Smooth muscle cell (in vitro differentiated cells): ENCODE results near the gene PTGDS. TPM values are rescaled to one million over a fixed set of nuclear protein-coding genes. Genes with fewer than 3 reads are reported as not detected.

Experiments used
- DNase-seq: peaks from one replicate; lab custom pipeline; 2025; ENCODE audit not compliant: unreplicated experiment; lab: John Stamatoyannopoulos, UW
- H2AFZ ChIP-seq: fragments of 200-600 bp; sonication (generic); 2 replicates; pipeline ENCODE4 v1.6.0; 2016; ENCODE audit warnings: antibody characterized with exemption, low read depth, mild to moderate bottlenecking
- H3F3A ChIP-seq: fragments of 200-600 bp; sonication (generic); 2 replicates; pipeline ENCODE4 v1.6.0; 2017; ENCODE audit warnings: antibody characterized with exemption, low read depth
- H3K27ac ChIP-seq: fragments of 200-600 bp; sonication (generic); 2 replicates; pipeline ENCODE4 v1.5.1; 2016; ENCODE audit warnings: low read depth, mild to moderate bottlenecking
- H3K27me3 ChIP-seq: fragments of 200-600 bp; sonication (generic); 2 replicates; pipeline ENCODE4 v1.6.1; 2016; ENCODE audit warnings: low read depth, mild to moderate bottlenecking
- H3K36me3 ChIP-seq: fragments of 200-600 bp; sonication (generic); 2 replicates; pipeline ENCODE4 v1.5.1; 2016; ENCODE audit warnings: low read depth
- H3K4me1 ChIP-seq: fragments of 200-600 bp; sonication (generic); 2 replicates; pipeline ENCODE4 v1.5.1; 2016; ENCODE audit warnings: low read depth
- H3K4me2 ChIP-seq: fragments of 200-600 bp; sonication (generic); 2 replicates; pipeline ENCODE4 v1.6.0; 2016; ENCODE audit warnings: mild to moderate bottlenecking
- H3K4me3 ChIP-seq: fragments of 200-600 bp; sonication (generic); 2 replicates; pipeline ENCODE4 v1.5.1; 2016; ENCODE audit warnings: mild to moderate bottlenecking
- H3K79me2 ChIP-seq: fragments of 200-600 bp; sonication (generic); 2 replicates; pipeline ENCODE4 v1.6.0; 2016; ENCODE audit warnings: low read depth, mild to moderate bottlenecking
- H3K9ac ChIP-seq: fragments of 200-600 bp; sonication (generic); 2 replicates; pipeline ENCODE4 v1.6.0; 2016; ENCODE audit warnings: low read depth
- H3K9me3 ChIP-seq: fragments of 200-600 bp; sonication (generic); replicated peaks from 2 replicates; pipeline ENCODE4 v1.5.1; 2016; ENCODE audit warnings: low read depth
- H4K20me1 ChIP-seq: fragments of 200-600 bp; sonication (generic); 2 replicates; pipeline ENCODE4 v1.6.0; 2016; ENCODE audit warnings: low read depth
- CTCF ChIP-seq: fragments of 200-600 bp; sonication (generic); IDR thresholded peaks from 2 replicates; pipeline ENCODE4 v1.5.1; 2017; ENCODE audit warnings: borderline replicate concordance, mild to moderate bottlenecking, antibody characterized with exemption; ENCODE audit not compliant: insufficient read depth, poor library complexity, severe bottlenecking
- whole genome bisulfite sequencing: methylation state at CpG from one replicate; pipeline ENCODE4 v1.1.7; 2016; ENCODE audit warnings: low lambda C conversion rate; 5-methylcytosine and 5-hydroxymethylcytosine counted together
- polyA plus RNA-seq: library from polyadenylated mRNA; unstranded; fragments of >200 nt; fragmentation: Nextera tagmentation; extraction: Ambion mirVana; gene quantifications from 2 replicates; pipeline ENCODE4 v1.2.1, GENCODE V29; 2016
- total RNA-seq: library from RNA; depleted of rRNA; stranded (reverse); fragments of >200 nt; gene quantifications from 2 replicates; pipeline ENCODE4 v1.2.3, GENCODE V29; 2014

The PTGDS gene
- total and polyA plus RNA-seq, 2 experiments from 2014 or later = 119 to 611 TPM

- Histone ChIP-seq H3K9me3 (no peaks in the 10 kb centered on the region), H3K4me3 (no peak overlapping the region), H3K27me3 (no peaks in the 10 kb centered on the region), H3K4me1 (peaks cover 6% of the 10 kb centered on the region), H3K4me2 (no peak overlapping the region), H3K27ac (no peak overlapping the region), H4K20me1 (peaks cover 8% of the 10 kb centered on the region), H3K9ac (no peak overlapping the region), H3F3A (no peaks in the 10 kb centered on the region), H2AFZ (no peak overlapping the region), H3K36me3 (no peaks in the 10 kb centered on the region), H3K79me2 (peaks cover 11% of the 10 kb centered on the region)
- 63% methylated on average over 14 of the region's 15 CpGs for WGBS
- DNase-seq = no peak
- peak; percentile 27 for TF ChIP-seq CTCF
Observed at GRCh38 chr9:136947955-136948510, 29.3 kb upstream of the PTGDS start.

- no peaks in the 10 kb centered on the region for H3F3A ChIP-seq
- no peak for TF ChIP-seq CTCF
- no peak overlapping the region for H2AFZ ChIP-seq
- H3K36me3 ChIP-seq = no peaks in the 10 kb centered on the region
- H3K79me2 ChIP-seq = no peaks in the 10 kb centered on the region
- H3K27ac ChIP-seq = no peak overlapping the region
- WGBS = 38% methylated on average over 16 of the region's 22 CpGs
- no peak overlapping the region for H3K9ac ChIP-seq
- no peak for DNase-seq
- peak overlapping the region; percentile 85 for H3K4me2 ChIP-seq
- no peaks in the 10 kb centered on the region for H4K20me1 ChIP-seq
- H3K9me3 ChIP-seq = no peaks in the 10 kb centered on the region
- H3K4me3 ChIP-seq = peak overlapping the region; percentile 47
- H3K4me1 ChIP-seq = peaks cover 6% of the 10 kb centered on the region
- no peaks in the 10 kb centered on the region for H3K27me3 ChIP-seq
Observed at GRCh38 chr9:136949239-136949816, 28.0 kb upstream of the PTGDS start.

- no peaks in the 10 kb centered on the region for H3K27me3 ChIP-seq
- H3K27ac ChIP-seq = no peak overlapping the region
- H3K4me1 ChIP-seq = peaks cover 6% of the 10 kb centered on the region
- no peaks in the 10 kb centered on the region for H4K20me1 ChIP-seq
- H3K36me3 ChIP-seq = no peaks in the 10 kb centered on the region
- DNase-seq = peak; percentile 79
- H2AFZ ChIP-seq = no peak overlapping the region
- no peak overlapping the region for H3K9ac ChIP-seq
- TF ChIP-seq CTCF = no peak
- H3F3A ChIP-seq = no peaks in the 10 kb centered on the region
- H3K79me2 ChIP-seq = no peaks in the 10 kb centered on the region
- peak overlapping the region; percentile 47 for H3K4me3 ChIP-seq
- peak overlapping the region; percentile 85 for H3K4me2 ChIP-seq
- no peaks in the 10 kb centered on the region for H3K9me3 ChIP-seq
- WGBS = 11% methylated on average over 42 of the region's 63 CpGs
Observed at GRCh38 chr9:136949817-136950655, 27.3 kb upstream of the PTGDS start.
